ENCODE results near the gene DLG2. TPM values are rescaled to one million over a fixed set of nuclear protein-coding genes. Genes with fewer than 3 reads are reported as not detected.

Gene DLG2
- total RNA-seq, 2 experiments from 2014 or later: 2.0 to 2.1 TPM

DNA sequence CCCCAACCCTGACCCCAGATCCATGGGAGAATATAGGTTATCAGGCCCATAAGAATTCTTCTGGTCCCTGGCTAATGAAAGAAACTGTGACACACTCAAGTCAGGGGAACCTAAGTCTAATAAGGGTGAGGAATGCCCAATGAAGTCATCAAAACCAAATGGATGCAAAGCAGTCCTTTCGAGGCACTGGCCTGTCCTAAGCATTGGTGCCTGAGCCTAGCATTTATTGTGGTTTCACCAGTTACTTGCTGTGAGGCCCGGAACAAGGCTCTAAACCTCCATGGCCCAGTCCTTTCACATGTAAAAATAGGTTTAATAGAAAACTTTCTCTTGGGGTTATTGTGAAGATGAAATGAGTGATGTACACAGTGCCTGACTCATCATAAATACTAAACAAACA is 712.6 kb downstream of the DLG2 start:
- DNase-seq (no peak), ATAC-seq (ENCODE audit: poor library complexity) (no peak)
- no peak overlapping the region for H3K4me3 ChIP-seq (ENCODE audit: low read length)
- no peak overlapping the region for H3K27ac ChIP-seq (ENCODE audit: low read depth in 1 of 2, low read length in 2 of 2)
- intact Hi-C loops (cut with DNase I, micrococcal nuclease): no loop called here
- TF ChIP-seq, protein P1, sequence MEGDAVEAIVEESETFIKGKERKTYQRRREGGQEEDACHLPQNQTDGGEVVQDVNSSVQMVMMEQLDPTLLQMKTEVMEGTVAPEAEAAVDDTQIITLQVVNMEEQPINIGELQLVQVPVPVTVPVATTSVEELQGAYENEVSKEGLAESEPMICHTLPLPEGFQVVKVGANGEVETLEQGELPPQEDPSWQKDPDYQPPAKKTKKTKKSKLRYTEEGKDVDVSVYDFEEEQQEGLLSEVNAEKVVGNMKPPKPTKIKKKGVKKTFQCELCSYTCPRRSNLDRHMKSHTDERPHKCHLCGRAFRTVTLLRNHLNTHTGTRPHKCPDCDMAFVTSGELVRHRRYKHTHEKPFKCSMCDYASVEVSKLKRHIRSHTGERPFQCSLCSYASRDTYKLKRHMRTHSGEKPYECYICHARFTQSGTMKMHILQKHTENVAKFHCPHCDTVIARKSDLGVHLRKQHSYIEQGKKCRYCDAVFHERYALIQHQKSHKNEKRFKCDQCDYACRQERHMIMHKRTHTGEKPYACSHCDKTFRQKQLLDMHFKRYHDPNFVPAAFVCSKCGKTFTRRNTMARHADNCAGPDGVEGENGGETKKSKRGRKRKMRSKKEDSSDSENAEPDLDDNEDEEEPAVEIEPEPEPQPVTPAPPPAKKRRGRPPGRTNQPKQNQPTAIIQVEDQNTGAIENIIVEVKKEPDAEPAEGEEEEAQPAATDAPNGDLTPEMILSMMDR (IDR thresholded peaks at IDR 0.05): no peak
- peaks cover 18% of the 10 kb centered on the region for H3K9me3 Mint-ChIP-seq
- no peaks in the 10 kb centered on the region for H3K36me3 ChIP-seq (ENCODE audit: insufficient read depth, low read length)
- H3K4me3 Mint-ChIP-seq: no peak overlapping the region
- H3K27ac Mint-ChIP-seq: no peak overlapping the region
- no peaks in the 10 kb centered on the region for H3K27me3 Mint-ChIP-seq
- CTCF ChIA-PET: no interaction called here
- peaks cover 9 to 11% of the 10 kb centered on the region in 2 experiments for H3K9me3 ChIP-seq (ENCODE audit: control insufficient read depth in 1 of 2, insufficient read depth in 1 of 2, low read length in 2 of 2)
- no peaks in the 10 kb centered on the region for H3K4me1 Mint-ChIP-seq (ENCODE audit: low read depth)
- no peaks in the 10 kb centered on the region for H3K36me3 Mint-ChIP-seq (ENCODE audit: low read depth)
- no peaks in the 10 kb centered on the region for H3K27me3 ChIP-seq (ENCODE audit: control insufficient read depth in 1 of 2, insufficient read depth in 2 of 2, low read length in 2 of 2)
- POLR2A ChIA-PET: no interaction called here
- no peaks in the 10 kb centered on the region for H3K4me1 ChIP-seq (ENCODE audit: insufficient read depth, low read length)

DNA sequence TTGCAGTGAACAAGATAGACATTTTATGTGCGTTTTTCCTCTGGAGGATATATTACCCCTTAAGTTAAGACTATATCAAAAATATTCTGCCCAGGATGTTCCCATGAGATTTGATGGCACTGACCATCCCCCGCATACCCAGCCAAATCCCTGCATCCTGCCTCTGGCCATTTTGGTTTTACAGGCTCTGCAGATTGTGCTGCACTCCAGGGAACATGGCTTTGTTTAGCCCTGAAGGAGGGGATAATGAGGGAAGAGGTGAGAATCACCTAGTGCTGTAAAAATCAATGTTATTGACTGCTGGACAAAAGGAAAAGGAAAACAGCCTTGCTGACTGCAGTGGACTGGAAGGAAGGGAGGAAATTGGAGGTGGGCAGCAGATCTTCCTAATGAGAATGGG is 717.4 kb downstream of the DLG2 start:
- CTCF ChIA-PET: no interaction called here
- intact Hi-C loops (cut with DNase I, micrococcal nuclease): no loop called here
- POLR2A ChIA-PET: no interaction called here
- no peak overlapping the region for H3K27ac Mint-ChIP-seq
- TF ChIP-seq, protein P1 (IDR thresholded peaks at IDR 0.05): no peak
- Histone ChIP-seq H3K27me3 (ENCODE audit: control insufficient read depth in 1 of 2, insufficient read depth in 2 of 2, low read length in 2 of 2) (no peaks in the 10 kb centered on the region), H3K4me1 (ENCODE audit: insufficient read depth, low read length) (no peaks in the 10 kb centered on the region), H3K36me3 (ENCODE audit: insufficient read depth, low read length) (no peaks in the 10 kb centered on the region), H3K9me3 (ENCODE audit: control insufficient read depth in 1 of 2, insufficient read depth in 1 of 2, low read length in 2 of 2) (peaks cover 8 to 10% of the 10 kb centered on the region in 2 experiments), H3K27ac (ENCODE audit: low read depth in 1 of 2, low read length in 2 of 2) (no peak overlapping the region), H3K4me3 (ENCODE audit: low read length) (no peak overlapping the region)
- H3K4me1 Mint-ChIP-seq (ENCODE audit: low read depth): no peaks in the 10 kb centered on the region
- no peak for DNase-seq
- no peaks in the 10 kb centered on the region for H3K36me3 Mint-ChIP-seq (ENCODE audit: low read depth)
- peaks cover 7% of the 10 kb centered on the region for H3K9me3 Mint-ChIP-seq
- no peak overlapping the region for H3K4me3 Mint-ChIP-seq
- no peaks in the 10 kb centered on the region for H3K27me3 Mint-ChIP-seq
- ATAC-seq (ENCODE audit: poor library complexity): no peak

DNA sequence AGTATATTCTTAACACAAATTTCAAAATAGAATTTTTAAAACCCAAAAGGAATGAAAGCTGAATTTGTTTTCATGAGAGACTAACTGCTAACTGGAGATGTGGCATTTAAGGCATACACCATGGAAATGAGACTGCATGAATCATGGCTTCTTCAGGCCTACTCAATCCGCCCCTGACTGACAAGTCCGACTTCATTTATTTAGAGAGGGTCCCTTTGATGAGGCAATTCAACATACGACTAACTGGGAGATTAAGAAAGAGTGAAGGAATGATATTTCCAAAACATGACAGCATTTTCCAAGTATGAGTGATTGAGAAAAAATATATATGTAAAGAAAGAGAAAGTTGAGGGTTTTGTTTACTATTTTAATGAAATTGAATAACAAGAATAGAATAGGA is 720.1 kb downstream of the DLG2 start:
- Mint-ChIP-seq H3K36me3 (ENCODE audit: low read depth) (no peaks in the 10 kb centered on the region), H3K4me3 (no peak overlapping the region), H3K9me3 (peaks cover 14% of the 10 kb centered on the region), H3K27me3 (no peaks in the 10 kb centered on the region), H3K4me1 (ENCODE audit: low read depth) (no peaks in the 10 kb centered on the region), H3K27ac (no peak overlapping the region)
- TF ChIP-seq, protein P1 (IDR thresholded peaks at IDR 0.05): no peak
- POLR2A ChIA-PET: no interaction called here
- CTCF ChIA-PET: no interaction called here
- intact Hi-C loops (cut with DNase I, micrococcal nuclease): no loop called here
- ATAC-seq (ENCODE audit: poor library complexity) (no peak), DNase-seq (no peak)
- H3K4me3 ChIP-seq (ENCODE audit: low read length): no peak overlapping the region
- H3K4me1 ChIP-seq (ENCODE audit: insufficient read depth, low read length): no peaks in the 10 kb centered on the region
- no peaks in the 10 kb centered on the region for H3K36me3 ChIP-seq (ENCODE audit: insufficient read depth, low read length)
- no peaks in the 10 kb centered on the region for H3K27me3 ChIP-seq (ENCODE audit: control insufficient read depth in 1 of 2, insufficient read depth in 2 of 2, low read length in 2 of 2)
- H3K27ac ChIP-seq (ENCODE audit: low read depth in 1 of 2, low read length in 2 of 2): no peak overlapping the region
- H3K9me3 ChIP-seq (ENCODE audit: control insufficient read depth in 1 of 2, insufficient read depth in 1 of 2, low read length in 2 of 2): peaks cover 4 to 5% of the 10 kb centered on the region in 2 experiments
